HUES48 (cell line): ENCODE results near the gene TMEM200C.

Source experiments
- H3K27ac ChIP-seq: one replicate; pipeline ENCODE4 v1.7.0; 2013; ENCODE audit warnings: low read depth, low read length, inconsistent platforms
- H3K27me3 ChIP-seq: 2 replicates; pipeline ENCODE4 v1.6.1; 2013; ENCODE audit warnings: mild to moderate bottlenecking, low read length; ENCODE audit not compliant: control insufficient read depth, insufficient read depth
- H3K36me3 ChIP-seq: 2 replicates; pipeline ENCODE4 v1.6.1; 2013; ENCODE audit warnings: low read length; ENCODE audit not compliant: control insufficient read depth, insufficient read depth
- H3K4me1 ChIP-seq: 2 replicates; pipeline ENCODE4 v1.6.1; 2013; ENCODE audit warnings: mild to moderate bottlenecking, low read length; ENCODE audit not compliant: control insufficient read depth, insufficient read depth
- H3K4me3 ChIP-seq: 2 replicates; pipeline ENCODE4 v1.5.1; 2013; ENCODE audit warnings: mild to moderate bottlenecking, low read depth, low read length
- H3K9ac ChIP-seq: 2 replicates; pipeline ENCODE4 v1.6.1; 2013; ENCODE audit warnings: mild to moderate bottlenecking, low read depth, low read length, moderate library complexity
- H3K9me3 ChIP-seq: 2 replicates; pipeline ENCODE4 v1.6.1; 2013; ENCODE audit warnings: low read length; ENCODE audit not compliant: control insufficient read depth, insufficient read depth

Gene TMEM200C

DNA sequence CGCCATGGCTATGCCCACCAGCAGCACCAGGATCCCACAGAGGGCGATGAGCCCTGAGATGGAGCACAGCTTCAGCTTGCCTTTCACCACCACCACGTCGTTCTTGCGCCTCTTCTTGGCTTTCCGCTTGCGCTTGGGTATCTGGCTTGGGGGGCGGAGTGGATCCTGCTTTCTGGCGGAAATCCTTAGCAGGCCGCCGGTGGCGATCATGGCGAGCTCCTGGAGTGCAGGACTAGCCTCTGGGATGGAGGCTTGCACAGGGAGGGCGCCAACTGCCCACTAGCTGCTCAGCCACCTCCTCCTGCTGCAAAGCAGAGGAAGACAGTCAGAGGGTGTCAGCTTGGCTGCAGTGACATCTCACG lies 3.5 kb downstream of the TMEM200C start:
- no peak overlapping the region for H3K9ac ChIP-seq
- H3K27ac ChIP-seq, result no peak overlapping the region
- no peaks in the 10 kb centered on the region for H3K36me3 ChIP-seq
- H3K4me1 ChIP-seq, result peaks cover 30% of the 10 kb centered on the region
- H3K4me3 ChIP-seq, result no peak overlapping the region; the same call in 1 of the 2 replicates
- H3K9me3 ChIP-seq, result no peaks in the 10 kb centered on the region
- peaks cover 56% of the 10 kb centered on the region for H3K27me3 ChIP-seq

DNA sequence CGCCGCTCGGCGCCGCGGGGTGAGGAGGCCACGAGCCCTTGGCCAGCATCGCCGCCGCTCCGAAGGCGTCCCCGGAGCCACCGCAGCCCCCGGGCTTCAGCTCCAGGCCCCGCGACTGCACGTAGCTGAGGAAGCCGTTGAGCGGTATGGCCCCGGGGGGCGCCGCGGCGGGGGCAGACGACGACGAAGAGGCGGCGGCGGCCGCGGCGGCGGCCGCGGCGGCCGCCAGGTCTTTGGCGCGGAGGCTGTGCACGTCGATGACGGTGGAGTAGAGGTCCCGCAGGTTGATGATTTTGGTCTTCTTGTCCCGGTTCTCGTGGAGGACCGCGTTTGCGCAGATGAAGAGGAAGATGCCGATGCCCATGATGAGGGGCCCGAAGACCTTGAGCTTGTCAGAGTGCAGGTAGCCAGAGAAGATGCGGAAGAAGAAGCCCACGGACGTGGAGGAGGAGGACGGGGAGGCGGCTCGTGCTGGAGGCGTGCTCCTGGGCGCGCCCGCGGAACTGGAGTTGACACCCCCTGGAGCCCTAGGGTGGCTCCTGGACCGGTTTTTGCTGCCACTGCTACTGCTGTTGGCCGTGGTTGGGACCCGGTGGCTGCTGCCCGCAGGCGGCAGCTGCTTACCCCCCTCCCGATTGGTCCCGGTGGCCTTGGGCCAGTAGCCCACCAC lies 4.0 kb downstream of the TMEM200C start:
- peaks cover 50% of the 10 kb centered on the region for H3K27me3 ChIP-seq
- no peaks in the 10 kb centered on the region for H3K9me3 ChIP-seq
- H3K36me3 ChIP-seq, result no peaks in the 10 kb centered on the region
- peaks cover 25% of the 10 kb centered on the region for H3K4me1 ChIP-seq
- no peak overlapping the region for H3K27ac ChIP-seq
- peak overlapping the region; percentile 71 for H3K4me3 ChIP-seq
- H3K9ac ChIP-seq, result peak overlapping the region; percentile 38; the same call in 1 of the 2 replicates

DNA sequence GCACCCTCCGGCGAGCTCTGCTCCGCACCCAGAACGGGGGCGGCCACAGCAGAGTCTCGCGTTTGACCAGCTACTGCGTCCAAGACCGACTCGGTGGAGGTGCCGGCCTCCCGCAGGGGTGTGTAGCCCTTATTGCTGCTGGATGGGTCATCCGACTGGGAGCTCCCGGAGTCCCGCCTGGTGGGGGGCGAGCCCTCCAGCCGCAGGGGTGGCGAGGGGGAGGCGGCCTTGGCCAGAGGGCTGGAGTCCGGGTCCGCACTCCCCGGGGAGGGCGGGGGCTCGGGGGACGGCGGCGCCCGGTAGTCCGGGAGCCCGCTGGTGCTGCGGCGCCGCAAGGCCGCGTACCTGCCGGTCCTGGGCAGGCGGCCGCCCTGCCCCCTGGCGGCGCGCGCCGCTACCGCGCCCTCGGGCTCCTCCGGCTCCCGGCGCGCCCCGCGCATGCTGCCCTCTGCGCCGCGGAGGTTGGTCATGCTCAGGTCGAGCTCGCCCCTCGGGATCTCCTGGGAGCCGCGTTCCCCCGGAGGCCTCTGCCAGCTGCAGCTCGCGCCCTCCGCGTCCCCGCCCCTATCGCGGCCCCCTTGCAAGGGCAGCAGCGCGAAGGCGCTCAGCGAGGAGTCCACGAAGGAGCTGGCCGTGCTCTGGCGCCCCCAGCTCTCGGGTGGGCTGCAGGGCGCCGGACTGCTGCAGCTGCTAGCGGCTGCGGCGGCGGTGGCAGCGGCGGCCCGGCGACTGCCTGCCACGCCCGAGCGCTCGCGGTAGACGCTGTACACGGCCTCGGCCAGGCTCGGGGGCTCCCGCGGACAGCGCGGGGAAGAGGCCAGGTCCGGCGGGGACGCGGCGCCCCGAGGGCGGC lies 4.8 kb downstream of the TMEM200C start:
- H3K27ac ChIP-seq, result no peak overlapping the region
- H3K4me3 ChIP-seq, result peak overlapping the region; percentile 71
- no peaks in the 10 kb centered on the region for H3K9me3 ChIP-seq
- H3K36me3 ChIP-seq, result no peaks in the 10 kb centered on the region
- peak overlapping the region; percentile 38; the same call in 1 of the 2 replicates for H3K9ac ChIP-seq
- H3K27me3 ChIP-seq, result peaks cover 47% of the 10 kb centered on the region
- H3K4me1 ChIP-seq, result peaks cover 25% of the 10 kb centered on the region

DNA sequence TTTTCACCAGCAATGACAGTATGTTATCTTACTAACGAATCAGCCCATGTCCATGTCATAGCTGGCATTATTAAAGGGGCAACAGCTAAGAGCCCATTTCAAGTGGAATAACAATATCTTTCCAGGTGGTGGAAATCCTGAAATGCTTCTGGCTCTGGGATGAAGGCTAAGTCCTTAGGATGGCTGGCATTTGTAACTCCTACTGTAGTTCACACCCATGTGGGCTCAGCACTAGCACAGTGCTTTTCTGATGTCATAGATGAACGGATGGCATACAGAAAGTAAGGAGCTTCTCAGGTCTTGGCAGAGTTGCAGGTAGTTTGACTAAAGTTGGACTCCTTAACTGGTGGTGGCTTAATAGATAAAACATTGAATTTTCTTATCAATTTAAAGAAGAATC lies 10.0 kb downstream of the TMEM200C start:
- no peak overlapping the region for H3K9ac ChIP-seq
- H3K4me1 ChIP-seq, result peaks cover 10% of the 10 kb centered on the region; the same call in 1 of the 2 replicates
- no peaks in the 10 kb centered on the region for H3K36me3 ChIP-seq
- H3K27ac ChIP-seq, result no peak overlapping the region
- H3K4me3 ChIP-seq, result no peak overlapping the region
- H3K9me3 ChIP-seq, result no peaks in the 10 kb centered on the region
- H3K27me3 ChIP-seq, result peaks cover 8% of the 10 kb centered on the region

DNA sequence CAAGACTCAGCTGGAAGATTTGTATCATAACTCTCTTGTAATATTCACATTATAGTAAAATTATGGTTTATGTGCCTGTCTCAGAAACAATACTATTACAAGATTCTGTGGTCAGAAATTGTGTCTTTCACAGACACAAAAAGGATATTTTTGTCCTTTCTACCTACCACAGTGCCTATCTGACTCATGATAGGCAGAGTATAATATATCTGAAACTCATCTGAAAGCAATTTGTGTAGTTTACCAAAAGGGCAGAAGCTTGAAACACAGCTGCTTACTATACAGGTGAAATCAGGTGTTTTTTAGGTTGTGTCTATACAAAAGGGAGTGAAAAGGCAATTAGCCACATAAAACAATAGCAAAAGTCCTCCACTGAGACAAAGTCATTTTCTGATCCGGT lies 10.9 kb downstream of the TMEM200C start:
- no peak overlapping the region for H3K27ac ChIP-seq

DNA sequence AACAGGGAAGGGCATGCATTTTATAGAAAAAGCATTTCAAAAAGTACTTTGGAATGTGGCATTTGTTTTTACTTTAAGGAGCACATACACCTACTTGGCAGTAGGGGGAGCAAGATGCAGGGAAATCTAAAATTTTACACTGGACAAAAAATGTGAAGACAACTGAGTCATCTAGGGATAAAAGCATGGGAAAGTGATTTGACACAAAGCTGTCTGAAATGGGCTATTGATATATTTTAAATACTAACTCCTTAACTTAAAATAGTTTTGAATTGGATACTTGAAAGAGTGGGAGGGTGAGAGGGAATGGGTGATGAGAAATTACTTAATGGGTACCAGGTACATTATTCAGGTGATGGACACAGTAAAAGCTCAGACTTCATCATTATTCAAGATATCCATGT lies 15.8 kb downstream of the TMEM200C start:
- no peak overlapping the region for H3K27ac ChIP-seq
- no peak overlapping the region for H3K4me3 ChIP-seq
- H3K4me1 ChIP-seq, result no peaks in the 10 kb centered on the region
- no peak overlapping the region for H3K9ac ChIP-seq
- H3K36me3 ChIP-seq, result no peaks in the 10 kb centered on the region
- H3K9me3 ChIP-seq, result no peaks in the 10 kb centered on the region
- H3K27me3 ChIP-seq, result no peaks in the 10 kb centered on the region

More for the DNA sequence above, 10.9 kb downstream of the TMEM200C start:
- Histone ChIP-seq H3K27me3 (no peaks in the 10 kb centered on the region), H3K9me3 (no peaks in the 10 kb centered on the region), H3K9ac (no peak overlapping the region), H3K36me3 (no peaks in the 10 kb centered on the region), H3K4me3 (no peak overlapping the region), H3K4me1 (peaks cover 5% of the 10 kb centered on the region; the same call in 1 of the 2 replicates)

DNA sequence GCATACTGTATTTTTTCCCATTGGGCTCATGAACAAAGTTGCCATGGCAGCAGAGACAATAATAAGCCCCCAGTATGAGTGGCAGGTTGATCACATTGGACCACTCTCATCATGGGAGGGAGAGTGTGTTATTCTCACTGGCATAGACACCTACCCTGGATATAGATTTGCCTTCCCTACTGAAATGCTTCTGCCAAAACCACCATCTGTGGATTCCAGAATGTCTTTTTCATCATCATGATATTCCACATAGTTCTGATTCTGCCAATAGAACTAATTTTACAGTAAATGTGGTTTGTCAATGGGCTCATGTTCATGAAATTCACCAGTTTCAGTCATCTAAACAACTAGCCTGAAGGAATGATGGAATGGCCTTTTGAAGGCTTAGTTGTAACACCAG lies 18.4 kb downstream of the TMEM200C start:
- Histone ChIP-seq H3K27me3 (no peaks in the 10 kb centered on the region), H3K9ac (no peak overlapping the region), H3K27ac (no peak overlapping the region), H3K4me1 (no peaks in the 10 kb centered on the region), H3K9me3 (no peaks in the 10 kb centered on the region), H3K4me3 (no peak overlapping the region), H3K36me3 (no peaks in the 10 kb centered on the region)

DNA sequence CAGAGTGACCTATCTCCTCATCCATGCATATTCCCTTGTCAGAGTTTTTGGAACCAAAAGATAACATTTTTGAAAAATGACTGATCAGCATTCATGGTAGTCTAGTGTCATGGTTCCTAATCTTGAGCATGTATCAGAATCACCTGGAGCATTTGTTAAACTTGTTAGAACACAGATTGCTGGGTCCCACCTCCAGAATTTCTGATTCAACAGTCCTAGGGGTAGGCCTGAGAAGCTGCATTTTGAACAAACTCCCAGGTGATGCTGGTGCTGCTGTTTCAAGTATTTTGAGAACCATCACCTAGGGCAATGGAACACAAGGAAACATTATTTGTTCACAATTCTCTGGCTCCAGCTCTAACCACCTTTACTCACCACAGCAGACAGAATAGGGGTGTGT lies 21.0 kb downstream of the TMEM200C start:
- Histone ChIP-seq H3K27me3 (no peaks in the 10 kb centered on the region), H3K9me3 (no peaks in the 10 kb centered on the region), H3K4me1 (no peaks in the 10 kb centered on the region), H3K36me3 (no peaks in the 10 kb centered on the region), H3K4me3 (no peak overlapping the region), H3K9ac (no peak overlapping the region), H3K27ac (no peak overlapping the region)

DNA sequence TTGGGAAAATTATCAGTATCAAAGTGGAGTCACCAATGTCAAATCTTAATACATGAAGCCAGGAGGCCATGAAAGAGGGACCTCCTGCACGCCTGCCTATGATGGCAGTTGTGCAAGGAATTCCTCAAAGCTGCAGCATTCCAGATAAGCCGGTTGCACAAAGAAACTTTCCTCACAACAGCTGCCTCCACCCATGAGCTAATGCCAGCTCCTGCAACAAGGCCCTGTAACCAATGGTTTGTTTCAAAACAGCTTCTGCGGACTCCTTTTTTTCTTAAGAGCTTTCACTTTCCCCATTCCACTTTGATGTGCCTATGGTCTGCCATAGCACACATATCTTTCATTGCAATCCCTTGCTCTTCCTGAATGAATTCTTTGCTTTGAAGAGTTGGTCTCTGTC lies 22.4 kb downstream of the TMEM200C start:
- Histone ChIP-seq H3K36me3 (no peaks in the 10 kb centered on the region), H3K4me1 (no peaks in the 10 kb centered on the region), H3K27me3 (no peaks in the 10 kb centered on the region), H3K9me3 (no peaks in the 10 kb centered on the region), H3K4me3 (no peak overlapping the region), H3K27ac (no peak overlapping the region), H3K9ac (no peak overlapping the region)

DNA sequence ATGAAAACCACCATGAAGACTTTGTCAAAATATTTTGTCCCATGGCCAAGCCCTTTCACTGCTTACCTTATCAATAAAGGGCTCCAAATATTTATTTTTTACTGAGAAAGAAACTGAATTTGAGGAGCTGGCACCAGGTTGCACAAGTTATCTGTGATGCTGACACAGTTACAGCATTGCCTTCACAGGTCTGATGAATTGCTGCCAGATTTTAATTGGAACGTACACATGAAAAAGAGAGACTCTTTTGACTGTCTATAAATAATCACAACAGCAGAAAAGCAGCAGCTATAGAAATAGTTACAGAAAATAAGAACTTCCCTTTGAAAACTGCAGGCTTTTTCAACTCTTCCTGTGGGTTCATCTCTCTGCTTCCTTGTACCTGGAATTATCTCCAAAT lies 23.9 kb downstream of the TMEM200C start:
- H3K4me1 ChIP-seq, result no peaks in the 10 kb centered on the region
- no peaks in the 10 kb centered on the region for H3K36me3 ChIP-seq
- H3K9me3 ChIP-seq, result no peaks in the 10 kb centered on the region
- no peak overlapping the region for H3K9ac ChIP-seq
- no peak overlapping the region for H3K27ac ChIP-seq
- H3K4me3 ChIP-seq, result no peak overlapping the region
- no peaks in the 10 kb centered on the region for H3K27me3 ChIP-seq

DNA sequence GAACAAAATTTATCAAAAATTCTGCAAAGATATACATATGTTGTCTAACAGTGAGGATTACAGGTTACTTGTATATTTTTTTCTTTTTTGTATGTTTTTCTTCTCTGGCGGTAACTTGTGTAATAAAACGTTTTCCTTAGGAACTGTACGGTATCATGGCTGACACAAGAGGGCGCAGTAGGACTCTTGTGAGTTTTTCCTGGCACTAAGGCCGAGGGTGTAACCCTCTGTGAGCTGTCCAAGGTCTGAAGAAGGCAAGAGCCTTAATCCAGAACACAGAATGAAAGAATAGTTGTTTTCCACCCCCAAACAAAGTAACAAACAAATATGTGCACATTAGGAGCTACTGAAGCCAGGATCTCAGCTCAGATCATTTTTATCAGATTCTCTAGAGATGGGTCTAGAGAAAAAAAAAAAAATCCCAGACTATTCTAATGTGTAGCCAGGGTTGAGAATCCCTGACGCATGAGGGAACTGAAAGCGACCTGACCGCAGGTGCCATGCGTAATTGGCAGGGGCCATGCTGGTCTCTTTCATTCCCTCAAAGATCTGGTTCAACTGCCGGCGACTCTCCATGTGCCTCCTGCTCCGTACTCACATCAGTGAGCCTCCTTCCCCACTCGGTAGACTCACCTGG lies 27.0 kb downstream of the TMEM200C start:
- no peaks in the 10 kb centered on the region for H3K9me3 ChIP-seq
- no peaks in the 10 kb centered on the region for H3K4me1 ChIP-seq
- no peaks in the 10 kb centered on the region for H3K27me3 ChIP-seq
- H3K4me3 ChIP-seq, result no peak overlapping the region
- H3K9ac ChIP-seq, result no peak overlapping the region
- no peaks in the 10 kb centered on the region for H3K36me3 ChIP-seq
- H3K27ac ChIP-seq, result no peak overlapping the region
